A549 (cell line): ENCODE results near the gene ERGIC1. TPM values are rescaled to one million over a fixed set of nuclear protein-coding genes. Genes with fewer than 3 reads are reported as not detected.

Experiments used
- ATAC-seq, 2 experiments: fragments of 200-7000 bp in 1 of 2; fragments of >200 bp in 1 of 2; cut with Nextera tagmentation in 1 of 2; cut with Tn5 transposase in 1 of 2; 3 replicates each; pipeline versions ENCODE4 v1.8.0 to v1.9.1; 2018 to 2020; ENCODE audit warnings: mild to moderate bottlenecking in 1 of 2, moderate library complexity in 1 of 2
- CTCF ChIA-PET: fragments of 300-600 bp; sonication (Branson Sonifier 250); formaldehyde crosslinking; extraction: SDS; loops from one replicate; lab custom pipeline; 2021; ENCODE audit warnings: antibody characterized with exemption, inconsistent platforms; lab: Yijun Ruan, JAX
- POLR2A ChIA-PET: fragments of 350-600 bp; formaldehyde crosslinking; extraction: SDS; loops from one replicate; lab custom pipeline; 2021; ENCODE audit warnings: antibody characterized with exemption, inconsistent platforms; lab: Yijun Ruan, JAX
- DNase-seq, 2 experiments: peaks; one replicate each; pipeline versions ENCODE4 v3.0.0 to v3.0.0-alpha.2; 2011 to 2016; ENCODE audit warnings: low read depth in 1 of 2, low spot score in 1 of 2
- FAIRE-seq: peaks from 2 replicates; lab custom pipeline; 2011; peaks lifted over from hg19 to GRCh38; lab: Jason Lieb, UNC
- H3K27ac ChIP-seq, 2 experiments: fragments of >200 bp; sonication (Bioruptor Twin); formaldehyde crosslinking; 3 replicates each; pipeline ENCODE4 v1.5.1; 2016 to 2017
- H3K4me1 ChIP-seq: fragments of >200 bp; sonication (Bioruptor Twin); formaldehyde crosslinking; 3 replicates; pipeline ENCODE4 v1.6.1; 2016
- H3K4me2 ChIP-seq: fragments of >200 bp; sonication (Bioruptor Twin); formaldehyde crosslinking; 3 replicates; pipeline ENCODE4 v1.6.1; 2016
- H3K4me3 ChIP-seq: fragments of >200 bp; sonication (Bioruptor Twin); formaldehyde crosslinking; 3 replicates; pipeline ENCODE4 v1.5.1; 2016
- H3K9me3 ChIP-seq: fragments of >200 bp; sonication (Bioruptor Twin); formaldehyde crosslinking; 3 replicates; pipeline ENCODE4 v1.6.1; 2016
- ATOH8 ChIP-seq: fragments of 250-450 bp; sonication (Bioruptor Pico); IDR thresholded peaks from 2 replicates; pipeline ENCODE4 v1.5.0; 2020; ENCODE audit warnings: low read depth, mild to moderate bottlenecking, moderate library complexity
- CBX2 ChIP-seq: fragments of 200-600 bp; sonication (generic); IDR thresholded peaks from 2 replicates; pipeline ENCODE4 v1.6.1; 2016; ENCODE audit warnings: low read depth, mild to moderate bottlenecking, borderline replicate concordance
- CHD4 ChIP-seq: fragments of 200-600 bp; sonication (generic); IDR thresholded peaks from 2 replicates; pipeline ENCODE4 v1.6.1; 2016; ENCODE audit warnings: antibody characterized with exemption, mild to moderate bottlenecking, borderline replicate concordance
- EHF ChIP-seq: fragments of 250-450 bp; sonication (Bioruptor Pico); IDR thresholded peaks from 2 replicates; pipeline ENCODE4 v1.5.0; 2020; ENCODE audit warnings: mild to moderate bottlenecking
- ESRRA ChIP-seq: fragments of 150-350 bp; IDR thresholded peaks from 2 replicates; pipeline ENCODE4 v1.6.1; 2014; ENCODE audit warnings: mild to moderate bottlenecking, low read length, borderline replicate concordance
- FOXS1 ChIP-seq: fragments of 250-450 bp; sonication (Bioruptor Pico); IDR thresholded peaks from 2 replicates; pipeline ENCODE4 v1.5.0; 2020; ENCODE audit warnings: mild to moderate bottlenecking, moderate library complexity
- HDAC2 ChIP-seq: fragments of 200-600 bp; sonication (generic); IDR thresholded peaks from 2 replicates; pipeline ENCODE4 v1.6.1; 2016
- HEYL ChIP-seq: fragments of 250-450 bp; sonication (Bioruptor Pico); IDR thresholded peaks from 2 replicates; pipeline ENCODE4 v1.8.0; 2021; ENCODE audit warnings: mild to moderate bottlenecking, moderate library complexity
- JUN ChIP-seq, 2 experiments: fragments of >200 bp; sonication (Bioruptor Twin); formaldehyde crosslinking; IDR thresholded peaks; 2 replicates in 1 of 2; 3 replicates in 1 of 2; pipeline ENCODE4 v1.6.1; 2016 to 2017
- KDM1A ChIP-seq: fragments of 200-600 bp; sonication (generic); IDR thresholded peaks from 2 replicates; pipeline ENCODE4 v1.6.1; 2016; ENCODE audit warnings: low read depth, mild to moderate bottlenecking
- MAFK ChIP-seq: fragments of 450-650 bp; IDR thresholded peaks from 2 replicates; pipeline ENCODE4 v1.6.1; 2014; ENCODE audit not compliant: partially characterized antibody
- MAX ChIP-seq: IDR thresholded peaks from 2 replicates; pipeline ENCODE4 v1.6.1; 2012
- NR3C1 ChIP-seq: fragments of >200 bp; sonication (Bioruptor Twin); formaldehyde crosslinking; IDR thresholded peaks from 3 replicates; pipeline ENCODE4 v1.6.1; 2017
- POLR2A ChIP-seq: IDR thresholded peaks from 2 replicates; pipeline ENCODE4 v1.6.1; 2012; ENCODE audit warnings: mild to moderate bottlenecking, low read length
- POLR2AphosphoS2 ChIP-seq: conservative IDR thresholded peaks from 2 replicates; pipeline ENCODE4 v1.6.1; 2012; ENCODE audit warnings: low read length, improper control_type of control experiment, inconsistent platforms
- RAD21 ChIP-seq, 2 experiments: fragments of >200 bp in 1 of 2; sonication (Bioruptor Twin) in 1 of 2; formaldehyde crosslinking in 1 of 2; IDR thresholded peaks in 1 of 2; conservative IDR thresholded peaks in 1 of 2; 2 replicates in 1 of 2; 3 replicates in 1 of 2; pipeline ENCODE4 v1.6.1; 2012 to 2018; ENCODE audit warnings: inconsistent platforms in 1 of 2
- RNF2 ChIP-seq: fragments of 200-600 bp; sonication (generic); IDR thresholded peaks from 2 replicates; pipeline ENCODE4 v1.6.1; 2016; ENCODE audit warnings: low read depth, mild to moderate bottlenecking, antibody characterized with exemption, moderate library complexity, borderline replicate concordance
- TFCP2L1 ChIP-seq: fragments of 250-450 bp; sonication (Bioruptor Pico); IDR thresholded peaks from 2 replicates; pipeline ENCODE4 v1.5.0; 2021; ENCODE audit warnings: mild to moderate bottlenecking
- ZC3H11A ChIP-seq: fragments of 450-650 bp; IDR thresholded peaks from 2 replicates; pipeline ENCODE4 v1.6.1; 2014; ENCODE audit warnings: antibody characterized with exemption, mild to moderate bottlenecking
- ZFP36 ChIP-seq: fragments of 450-650 bp; IDR thresholded peaks from 2 replicates; pipeline ENCODE4 v1.6.1; 2014; ENCODE audit warnings: borderline replicate concordance; ENCODE audit not compliant: partially characterized antibody
- WGBS: methylation state at CpG from one replicate; pipeline ENCODE4 v1.1.6; 2017; ENCODE audit errors: missing lambda C conversion rate; 5-methylcytosine and 5-hydroxymethylcytosine counted together
- polyA plus RNA-seq, 4 experiments: library from polyadenylated mRNA; depleted of rRNA in 3 of 4; stranded (reverse); fragments of >200 nt; fragmentation: RNase III in 1 of 4; extraction: RNeasy Plus Mini Kit Qiagen cat#74134 plus additional on column Dnase treatment in 1 of 4; gene quantifications; 2 replicates in 3 of 4; 3 replicates in 1 of 4; pipeline ENCODE4 v1.2.3, GENCODE V29; 2011 to 2017

The ERGIC1 gene
- polyA plus RNA-seq, 2 of the 4 experiments (the other 2 are of a cell fraction): 176 to 304 TPM

DNA sequence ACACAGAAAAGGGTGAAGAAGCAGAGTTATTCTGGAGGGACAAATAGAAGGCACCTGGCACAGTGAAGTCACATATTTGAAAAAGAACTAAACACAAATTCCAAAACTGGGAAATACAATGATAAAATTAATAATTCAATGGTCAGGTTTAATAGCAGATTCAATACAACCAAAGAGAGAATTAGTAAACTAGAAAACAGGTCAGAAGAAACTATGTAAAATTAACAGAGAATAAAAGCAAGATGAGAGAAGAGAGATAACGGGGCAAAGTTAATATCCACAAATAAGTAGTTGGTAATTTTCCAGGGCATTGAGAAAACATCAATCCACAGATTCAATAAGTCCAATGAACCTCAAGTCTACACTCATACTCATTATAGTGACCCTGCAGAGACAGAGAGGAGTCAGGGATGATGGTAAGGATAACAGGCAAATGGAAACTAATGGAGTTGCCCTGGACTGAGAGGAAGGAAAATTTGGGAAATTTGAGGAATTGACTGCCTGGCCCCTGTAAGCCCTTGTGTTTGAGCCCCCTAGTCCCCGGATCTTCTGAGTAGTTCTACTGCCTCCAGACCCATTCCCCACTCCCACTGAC lies 8.3 kb upstream of the ERGIC1 start:
- H3K4me3 ChIP-seq: no peak overlapping the region
- 34% methylated on average over 2 of the region's 2 CpGs for WGBS
- peaks cover 10% of the 10 kb centered on the region; the same call in 1 of the 3 replicates for H3K4me1 ChIP-seq
- peaks cover 23% of the 10 kb centered on the region for H3K9me3 ChIP-seq
- H3K4me2 ChIP-seq: no peak overlapping the region
- POLR2A ChIA-PET: no interaction called here
- ATAC-seq: no peak
- H3K27ac ChIP-seq: no peak overlapping the region
- no peak for FAIRE-seq
- no peak for TF ChIP-seq JUN (IDR thresholded peaks at IDR 0.05)
- 0 out of 2 replicates have a peak, but pooled peaks have one; percentile 27 for TF ChIP-seq KDM1A
- TF ChIP-seq, all 56 proteins: peak for 1
- DNase-seq: no peak
- CTCF ChIA-PET: no interaction called here

DNA sequence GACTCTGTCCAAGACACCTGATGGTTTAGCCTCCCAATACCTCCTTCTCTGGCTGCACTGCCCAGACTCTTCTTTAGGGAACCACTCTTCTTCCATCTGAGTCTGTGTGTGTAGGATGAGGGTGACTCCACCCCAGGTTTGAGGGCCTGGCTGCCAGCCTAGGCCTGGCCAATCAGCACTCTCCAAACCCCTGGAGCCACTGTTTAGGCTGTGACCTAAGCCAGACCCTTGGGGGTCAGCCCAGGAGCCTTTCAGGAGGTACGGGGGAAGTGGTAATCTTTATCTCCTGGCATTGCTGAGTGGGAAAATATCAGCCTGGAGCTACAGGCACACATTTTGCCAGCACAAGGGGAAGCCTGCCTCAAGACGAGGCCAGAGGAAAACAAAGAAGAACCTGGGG lies 6.2 kb upstream of the ERGIC1 start:
- no peak for DNase-seq
- FAIRE-seq: no peak
- CTCF ChIA-PET: interaction anchor here (0.9 to 1.0 kb wide), 2 partner anchors 10 to 12 kb away, joined by 3 read pairs; no protein-coding TSS in a partner anchor

DNA sequence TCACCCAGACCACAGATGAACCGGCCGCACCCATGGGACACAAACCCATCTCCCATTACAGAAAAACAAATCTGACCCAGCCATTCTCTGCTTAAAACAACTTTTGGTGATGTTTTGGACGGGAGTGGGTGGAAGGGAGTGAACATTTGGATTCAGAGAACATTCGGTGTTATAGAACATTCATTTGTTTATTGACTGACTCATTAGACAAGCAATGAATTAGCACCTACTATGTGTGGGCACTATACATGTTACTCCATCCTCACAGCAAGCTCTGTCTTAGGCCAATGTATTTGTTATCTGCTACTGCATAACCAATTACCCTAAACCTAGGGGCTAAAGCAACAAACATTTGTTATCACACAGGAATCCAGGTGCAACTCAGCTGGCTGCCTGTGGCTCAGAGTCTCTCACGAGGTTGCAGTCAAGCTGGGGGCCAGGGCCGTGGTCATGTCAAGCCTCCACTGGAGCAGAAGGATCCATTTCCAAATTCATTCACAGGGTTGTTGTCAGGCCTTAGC lies 5.1 kb upstream of the ERGIC1 start:
- DNase-seq (no peak), ATAC-seq (no peak)
- POLR2A ChIA-PET: no interaction called here
- peaks cover 22% of the 10 kb centered on the region for H3K4me1 ChIP-seq
- H3K4me3 ChIP-seq: no peak overlapping the region
- TF ChIP-seq RNF2: no peak
- no peak for TF ChIP-seq CBX2
- no peak for TF ChIP-seq NR3C1
- TF ChIP-seq POLR2AphosphoS2: no peak
- no peak for TF ChIP-seq MAFK
- no peak for TF ChIP-seq TFCP2L1 (CRISPR knock-in tag)
- TF ChIP-seq EHF: no peak
- TF ChIP-seq ESRRA: no peak
- TF ChIP-seq POLR2A: no peak
- no peak for TF ChIP-seq HEYL (CRISPR knock-in tag)
- TF ChIP-seq MAX: no peak
- TF ChIP-seq FOXS1: no peak
- no peak for TF ChIP-seq KDM1A
- no peak for TF ChIP-seq CHD4
- TF ChIP-seq ZC3H11A: no peak
- TF ChIP-seq, all 56 proteins: peak for 0
- peak overlapping the region; percentile 41 to 61; a peak in 4 of 6 replicates for H3K27ac ChIP-seq
- CTCF ChIA-PET: interaction anchor here (1.2 to 2.1 kb wide), 4 partner anchors 14 to 116 kb away, joined by 3 to 7 read pairs (median 6); partner anchors contain the start of gene DUSP1
- WGBS: 70% methylated on average over 6 of the region's 6 CpGs
- no peak for FAIRE-seq
- H3K9me3 ChIP-seq: peaks cover 23% of the 10 kb centered on the region
- no peak overlapping the region for H3K4me2 ChIP-seq

More for the DNA sequence above, 6.2 kb upstream of the ERGIC1 start:
- ATAC-seq: no peak
- Histone ChIP-seq H3K4me3 (no peak overlapping the region), H3K4me1 (peaks cover 14% of the 10 kb centered on the region), H3K27ac (peak overlapping the region; percentile 41 to 61; a peak in 4 of 6 replicates), H3K9me3 (peaks cover 23% of the 10 kb centered on the region), H3K4me2 (no peak overlapping the region)
- 96% methylated on average over 2 of the region's 2 CpGs for WGBS
- no peak for TF ChIP-seq RAD21 (conservative IDR thresholded peaks at IDR 0.05 in 1 of 2, IDR thresholded peaks at IDR 0.05 in 1 of 2)
- no peak for TF ChIP-seq HDAC2
- TF ChIP-seq EHF: no peak
- TF ChIP-seq ZFP36: no peak
- TF ChIP-seq ATOH8 (CRISPR knock-in tag): no peak
- POLR2A ChIA-PET: no interaction called here
